Measurements from ENCODE around the gene ZNF750. TPM values are rescaled to one million over a fixed set of nuclear protein-coding genes. Genes with fewer than 3 reads are reported as not detected.

Gene ZNF750
- polyA plus RNA-seq, 1 experiment = not detected

DNA sequence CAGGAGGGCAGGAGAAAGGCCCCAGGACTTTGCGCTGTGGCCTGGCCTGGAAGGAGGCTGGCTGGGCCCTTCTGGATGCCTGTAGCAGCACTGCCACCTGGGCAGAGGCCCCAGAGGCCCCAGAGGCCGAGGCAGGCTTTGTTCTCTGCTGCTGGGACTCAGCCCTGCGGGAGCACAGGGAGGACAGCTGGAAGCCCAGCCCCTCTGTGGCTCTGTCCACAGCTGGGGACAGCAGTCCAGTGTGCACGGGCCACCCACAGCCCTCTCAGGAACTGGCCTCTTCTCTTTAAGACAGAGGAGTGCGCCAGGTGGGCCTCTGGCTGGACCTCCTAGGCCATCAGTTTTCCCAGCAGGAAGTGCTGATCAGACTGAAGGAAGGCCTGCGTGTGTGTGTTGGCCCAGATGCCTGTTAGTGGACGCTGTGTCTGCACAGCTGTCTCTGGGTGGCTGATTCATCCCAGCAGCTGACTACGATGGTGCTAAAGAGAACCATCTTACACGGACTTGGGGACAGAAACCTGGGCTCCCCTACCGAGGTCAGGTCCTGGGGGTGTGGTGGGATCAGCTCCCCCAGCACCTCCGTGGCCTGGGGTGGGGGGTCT, 26.9 kb upstream of the ZNF750 start:
- no peak overlapping the region for H3K4me3 ChIP-seq (ENCODE audit: low read depth, low read length)
- no peaks in the 10 kb centered on the region for H3K27me3 ChIP-seq (ENCODE audit: control insufficient read depth, insufficient read depth, low read length)
- DNase-seq (ENCODE audit: low read depth, low spot score) = peak; percentile 76
- ChIA-PET CTCF (interaction anchor here (1.4 kb wide), 1 partner anchor 12 kb away, joined by 3 read pairs; no protein-coding TSS in a partner anchor), POLR2A (interaction anchor here (0.6 kb wide), 1 partner anchor 18 kb away, joined by 4 read pairs; no protein-coding TSS in a partner anchor)
- no peak for TF ChIP-seq CTCF (IDR thresholded peaks at IDR 0.05; ENCODE audit: low read depth, low read length)
- H3K27ac ChIP-seq (ENCODE audit: low read depth, low read length) = peak overlapping the region; percentile 91
- H3K9me3 ChIP-seq (ENCODE audit: control insufficient read depth, insufficient read depth, low read length) = no peaks in the 10 kb centered on the region; the same call in 1 of the 2 replicates

DNA sequence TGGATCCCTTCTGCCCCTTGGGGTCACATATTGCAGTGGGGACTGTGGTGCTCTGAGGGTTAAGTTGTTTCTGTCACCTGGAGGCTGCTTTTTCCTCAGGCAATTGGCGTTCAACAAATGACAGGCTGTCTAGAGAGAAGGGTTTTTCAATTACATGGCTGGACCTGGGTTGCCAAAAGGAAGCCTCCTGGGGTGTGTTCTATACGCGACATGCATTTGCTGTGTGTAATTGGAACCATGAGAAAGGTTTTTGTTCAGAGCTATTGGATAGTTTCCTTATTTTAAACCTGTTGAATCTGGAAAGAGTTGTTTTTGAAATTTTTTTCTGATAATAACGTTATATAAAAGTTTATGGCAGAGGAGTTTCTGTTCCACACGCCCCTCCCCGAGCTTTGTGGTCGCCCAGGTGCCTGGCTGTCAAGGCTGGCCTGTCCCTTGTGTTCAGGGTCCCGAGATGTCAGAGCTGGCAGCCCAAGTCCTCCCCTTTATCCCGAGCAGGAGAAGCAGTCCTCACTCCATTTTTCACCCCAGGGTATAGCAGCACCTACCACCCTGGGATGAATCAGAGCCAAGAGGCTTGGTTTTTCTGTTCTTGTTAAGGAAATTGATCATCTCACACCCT, 26.1 kb upstream of the ZNF750 start:
- no peak for DNase-seq (ENCODE audit: low read depth, low spot score)
- Histone ChIP-seq H3K27ac (ENCODE audit: low read depth, low read length) (peak overlapping the region; percentile 91), H3K9me3 (ENCODE audit: control insufficient read depth, insufficient read depth, low read length) (no peaks in the 10 kb centered on the region; the same call in 1 of the 2 replicates), H3K27me3 (ENCODE audit: control insufficient read depth, insufficient read depth, low read length) (no peaks in the 10 kb centered on the region), H3K4me3 (ENCODE audit: low read depth, low read length) (no peak overlapping the region)
- CTCF ChIA-PET = interaction anchor here (1.4 kb wide), 1 partner anchor 13 kb away, joined by 3 read pairs; no protein-coding TSS in a partner anchor
- POLR2A ChIA-PET = no interaction called here
- TF ChIP-seq CTCF (IDR thresholded peaks at IDR 0.05; ENCODE audit: low read depth, low read length) = no peak

- H3K9me3 ChIP-seq (ENCODE audit: control insufficient read depth, insufficient read depth, low read length) = no peaks in the 10 kb centered on the region; the same call in 1 of the 2 replicates
Measured at GRCh38 chr17:82865274-82865673, 25.5 kb upstream of the ZNF750 start.

GRCh38 chr17:82864713-82865248, 25.0 kb upstream of the ZNF750 start:
- H3K27me3 ChIP-seq (ENCODE audit: control insufficient read depth, insufficient read depth, low read length) = no peaks in the 10 kb centered on the region
- CTCF ChIA-PET = no interaction called here

More at GRCh38 chr17:82865274-82865673, 25.5 kb upstream of the ZNF750 start:
- Histone ChIP-seq H3K4me3 (ENCODE audit: low read depth, low read length) (no peak overlapping the region), H3K27ac (ENCODE audit: low read depth, low read length) (no peak overlapping the region), H3K27me3 (ENCODE audit: control insufficient read depth, insufficient read depth, low read length) (no peaks in the 10 kb centered on the region)
- no peak for TF ChIP-seq CTCF (IDR thresholded peaks at IDR 0.05; ENCODE audit: low read depth, low read length)
- DNase-seq (ENCODE audit: low read depth, low spot score) = no peak
- CTCF ChIA-PET = interaction anchor here (1.4 kb wide), 1 partner anchor 14 kb away, joined by 3 read pairs; no protein-coding TSS in a partner anchor
- POLR2A ChIA-PET = no interaction called here

More at GRCh38 chr17:82864713-82865248, 25.0 kb upstream of the ZNF750 start:
- no peak overlapping the region for H3K4me3 ChIP-seq (ENCODE audit: low read depth, low read length)
- DNase-seq (ENCODE audit: low read depth, low spot score) = no peak
- no peak overlapping the region for H3K27ac ChIP-seq (ENCODE audit: low read depth, low read length)
- POLR2A ChIA-PET = no interaction called here
- no peaks in the 10 kb centered on the region; the same call in 1 of the 2 replicates for H3K9me3 ChIP-seq (ENCODE audit: control insufficient read depth, insufficient read depth, low read length)
- TF ChIP-seq CTCF (IDR thresholded peaks at IDR 0.05; ENCODE audit: low read depth, low read length) = no peak

Data from AG04450 (cell line).